HL-60 (cell line): ENCODE results near the gene TERT.
A peak's percentile ranks its signal among the peaks of the same experiment; 100 is the strongest.

Source experiments
- DNase-seq, 2 experiments: peaks; one replicate each; pipeline ENCODE4 v3.0.0-alpha.2; 2010 to 2020; ENCODE audit warnings: low read depth in 1 of 2, low spot score in 1 of 2
- H3K27ac ChIP-seq: fragments of 250-450 bp; sonication (Bioruptor Pico); replicated peaks from 2 replicates; pipeline ENCODE4 v1.5.1; 2020; ENCODE audit warnings: mild to moderate bottlenecking, moderate library complexity
- H3K27me3 ChIP-seq: fragments of 250-450 bp; sonication (Bioruptor Pico); 2 replicates; pipeline ENCODE4 v1.5.1; 2021; ENCODE audit warnings: mild to moderate bottlenecking, moderate library complexity; ENCODE audit not compliant: insufficient read depth, poor library complexity, severe bottlenecking
- H3K4me3 ChIP-seq: replicated peaks from 2 replicates; pipeline ENCODE4 v1.5.1; 2011; ENCODE audit warnings: mild to moderate bottlenecking, control low read depth, low read length; ENCODE audit not compliant: insufficient read depth
- CTCF ChIP-seq: IDR thresholded peaks from one replicate; pipeline ENCODE4 v1.5.1; 2011; ENCODE audit warnings: low read length, control low read depth, inconsistent platforms; ENCODE audit not compliant: insufficient read depth
- GABPA ChIP-seq: IDR thresholded peaks from 2 replicates; pipeline ENCODE4 v1.6.1; 2012; ENCODE audit warnings: low read depth
- POLR2AphosphoS5 ChIP-seq: IDR thresholded peaks from 2 replicates; pipeline ENCODE4 v1.6.1; 2012; ENCODE audit warnings: low read depth
- REST ChIP-seq: IDR thresholded peaks from 2 replicates; pipeline ENCODE4 v1.6.1; 2012; ENCODE audit warnings: low read depth; ENCODE audit not compliant: insufficient replicate concordance
- SPI1 ChIP-seq: IDR thresholded peaks from 2 replicates; pipeline ENCODE4 v1.6.1; 2012; ENCODE audit warnings: low read depth, mild to moderate bottlenecking, borderline replicate concordance

Gene TERT

GRCh38 chr5:1294206-1294834 is 548 bp downstream of the TERT start:
- Histone ChIP-seq H3K27ac (no peak overlapping the region), H3K27me3 (peaks cover 6% of the 10 kb centered on the region), H3K4me3 (peak overlapping the region; percentile 36)
- no peak for DNase-seq
- TF ChIP-seq POLR2AphosphoS5 (no peak), SPI1 (no peak), REST (no peak), CTCF (no peak), GABPA (no peak)

- Histone ChIP-seq H3K4me3 (peak overlapping the region; percentile 36), H3K27ac (no peak overlapping the region)
- no peak for DNase-seq
These were observed 1.3 kb downstream of the TERT start for GRCh38 chr5:1293416-1294205.

GRCh38 chr5:1292846-1293415 is 1.9 kb downstream of the TERT start:
- TF ChIP-seq REST: no peak
- DNase-seq: no peak
- no peak overlapping the region for H3K27ac ChIP-seq
- H3K4me3 ChIP-seq: peak overlapping the region; percentile 36
- peaks cover 6% of the 10 kb centered on the region for H3K27me3 ChIP-seq

More at GRCh38 chr5:1293416-1294205, 1.3 kb downstream of the TERT start:
- H3K27me3 ChIP-seq: peaks cover 6% of the 10 kb centered on the region
- TF ChIP-seq GABPA (no peak), SPI1 (peak; percentile 15; the same call in 1 of the 2 replicates)

GRCh38 chr5:1292139-1292538 is 2.7 kb downstream of the TERT start:
- TF ChIP-seq REST (no peak), GABPA (no peak), POLR2AphosphoS5 (no peak), SPI1 (no peak), CTCF (no peak)
- Histone ChIP-seq H3K27me3 (peaks cover 6% of the 10 kb centered on the region), H3K4me3 (peak overlapping the region; percentile 20), H3K27ac (no peak overlapping the region)
- no peak for DNase-seq
